GM18505 (cell line): ENCODE measurements around the gene STX2.
"Not testable (repeated sequence)": the region's sequence is repeated elsewhere in the genome, so short reads cannot be mapped to it uniquely, and the experiment has no call there.

Experiments used
- ATAC-seq: cut with Tn5 transposase; IDR thresholded peaks from one replicate; pipeline ENCODE4 v1.9.1; 2021; ENCODE audit not compliant: unreplicated experiment
- POLR2A ChIP-seq: IDR thresholded peaks from 4 replicates; pipeline ENCODE4 v1.6.1; 2011; ENCODE audit warnings: borderline replicate concordance; ENCODE audit not compliant: insufficient read depth, insufficient read length; ENCODE audit errors: extremely low read depth

The STX2 gene

DNA sequence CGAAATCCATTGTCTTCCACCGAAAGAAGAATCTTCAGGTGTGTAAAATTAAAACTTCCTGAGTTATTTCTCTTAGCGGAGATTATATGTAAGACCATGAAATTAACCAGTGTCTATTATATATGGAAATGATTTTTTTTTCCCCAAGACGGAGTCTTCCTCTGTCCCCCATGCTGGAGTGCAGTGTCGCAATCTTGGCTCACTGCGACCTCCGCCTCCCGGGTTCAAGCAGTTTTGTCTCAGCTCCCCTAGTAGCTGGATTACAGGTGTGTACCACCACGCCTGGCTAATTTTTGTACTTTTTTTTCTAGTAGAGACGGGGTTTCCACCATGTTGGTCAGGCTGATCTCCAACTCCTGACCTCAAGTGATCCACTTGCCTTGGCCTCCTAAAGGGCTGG lies 35.6 kb upstream of the STX2 start:
- TF ChIP-seq POLR2A, result no peak
- ATAC-seq, result no peak

DNA sequence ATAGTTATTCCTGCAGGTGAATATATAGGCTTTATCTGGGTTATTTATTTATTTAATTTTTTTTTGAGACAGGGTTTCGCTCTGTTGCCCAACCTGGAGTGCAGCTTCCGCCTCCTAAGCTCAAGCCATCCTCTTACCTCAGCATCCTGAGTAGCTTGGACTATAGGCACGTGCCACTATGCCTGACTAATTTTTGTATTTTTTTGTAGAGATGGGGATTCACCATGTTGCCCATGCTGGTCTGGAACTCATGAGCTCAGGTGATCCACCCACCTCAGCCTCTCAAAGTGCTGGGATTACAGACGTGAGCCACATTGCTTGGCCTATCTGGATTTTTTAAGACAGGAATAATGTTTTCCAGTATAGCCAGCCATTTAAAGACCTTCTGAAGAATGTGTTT lies 34.8 kb upstream of the STX2 start:
- ATAC-seq, result no peak
- no peak for TF ChIP-seq POLR2A

DNA sequence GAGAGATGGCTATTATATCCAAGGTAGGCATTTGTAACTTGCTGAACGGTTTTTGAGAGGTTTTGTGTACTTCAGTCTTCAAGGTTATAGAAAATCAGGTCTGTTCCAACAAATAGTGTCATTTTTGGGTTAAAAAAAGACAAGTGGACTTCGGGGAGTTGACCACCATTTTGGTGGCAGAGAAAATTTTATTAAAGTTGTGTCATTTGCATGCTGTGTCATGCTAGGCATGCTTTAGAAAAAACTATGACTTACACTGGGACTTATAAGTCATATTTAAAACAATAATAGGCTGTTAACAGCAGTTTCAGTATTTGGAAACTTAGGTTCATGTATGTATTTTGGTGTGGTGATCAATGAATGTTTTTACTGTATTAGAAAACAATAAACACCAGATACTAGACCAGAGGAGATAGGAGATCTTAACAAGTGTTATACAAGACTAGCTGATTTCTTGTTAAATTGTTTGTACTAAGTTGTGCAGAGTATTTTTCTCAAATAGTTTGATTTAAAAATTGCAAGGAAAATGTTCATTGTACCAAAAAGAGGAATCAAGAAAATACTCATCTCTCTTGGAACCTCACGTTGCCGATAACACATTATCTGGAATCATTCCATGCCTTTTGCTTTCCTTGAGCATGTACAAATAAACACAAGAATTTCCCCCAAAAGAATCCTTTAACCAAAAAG lies 34.2 kb upstream of the STX2 start:
- no peak for TF ChIP-seq POLR2A
- no peak for ATAC-seq

DNA sequence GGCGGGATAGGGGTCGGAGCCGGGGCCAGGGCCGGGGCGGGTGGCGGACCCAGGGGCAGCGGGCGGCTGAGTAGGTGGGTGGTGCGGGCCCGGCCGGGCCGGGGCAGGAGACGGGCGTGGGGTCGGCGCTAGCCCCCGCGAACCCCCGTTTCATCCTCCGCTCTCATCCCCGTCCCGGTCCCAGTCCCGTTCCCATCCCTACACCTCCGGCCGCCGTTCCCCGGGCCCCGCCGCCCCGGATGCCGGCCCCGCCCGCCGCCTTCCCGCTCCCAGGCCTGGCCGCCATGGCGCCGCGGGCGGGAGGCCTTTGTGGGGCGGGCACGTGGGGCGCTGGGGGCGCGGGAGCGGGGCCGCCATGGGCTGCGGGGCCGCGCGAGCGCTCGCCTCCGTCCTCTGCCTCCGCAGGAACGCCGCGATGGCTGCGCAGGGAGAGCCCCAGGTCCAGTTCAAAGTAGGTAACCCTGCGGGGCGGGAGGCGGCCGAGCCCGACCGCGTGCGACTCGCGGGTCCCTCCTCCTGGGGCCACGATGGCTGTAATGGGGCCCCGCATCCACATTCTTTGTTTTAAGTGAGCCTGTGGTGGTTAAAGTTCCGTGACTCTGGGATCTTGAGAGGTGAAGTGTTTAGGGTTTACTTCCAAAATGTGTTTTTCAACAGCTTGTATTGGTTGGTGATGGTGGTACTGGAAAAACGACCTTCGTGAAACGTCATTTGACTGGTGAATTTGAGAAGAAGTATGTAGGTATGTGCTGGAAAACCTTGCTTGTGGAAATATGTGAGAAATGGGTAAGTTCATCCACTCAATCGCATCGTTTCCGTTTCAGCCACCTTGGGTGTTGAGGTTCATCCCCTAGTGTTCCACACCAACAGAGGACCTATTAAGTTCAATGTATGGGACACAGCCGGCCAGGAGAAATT lies 33.4 kb upstream of the STX2 start:
- TF ChIP-seq POLR2A, result no peak
- ATAC-seq, result peak; percentile 35

DNA sequence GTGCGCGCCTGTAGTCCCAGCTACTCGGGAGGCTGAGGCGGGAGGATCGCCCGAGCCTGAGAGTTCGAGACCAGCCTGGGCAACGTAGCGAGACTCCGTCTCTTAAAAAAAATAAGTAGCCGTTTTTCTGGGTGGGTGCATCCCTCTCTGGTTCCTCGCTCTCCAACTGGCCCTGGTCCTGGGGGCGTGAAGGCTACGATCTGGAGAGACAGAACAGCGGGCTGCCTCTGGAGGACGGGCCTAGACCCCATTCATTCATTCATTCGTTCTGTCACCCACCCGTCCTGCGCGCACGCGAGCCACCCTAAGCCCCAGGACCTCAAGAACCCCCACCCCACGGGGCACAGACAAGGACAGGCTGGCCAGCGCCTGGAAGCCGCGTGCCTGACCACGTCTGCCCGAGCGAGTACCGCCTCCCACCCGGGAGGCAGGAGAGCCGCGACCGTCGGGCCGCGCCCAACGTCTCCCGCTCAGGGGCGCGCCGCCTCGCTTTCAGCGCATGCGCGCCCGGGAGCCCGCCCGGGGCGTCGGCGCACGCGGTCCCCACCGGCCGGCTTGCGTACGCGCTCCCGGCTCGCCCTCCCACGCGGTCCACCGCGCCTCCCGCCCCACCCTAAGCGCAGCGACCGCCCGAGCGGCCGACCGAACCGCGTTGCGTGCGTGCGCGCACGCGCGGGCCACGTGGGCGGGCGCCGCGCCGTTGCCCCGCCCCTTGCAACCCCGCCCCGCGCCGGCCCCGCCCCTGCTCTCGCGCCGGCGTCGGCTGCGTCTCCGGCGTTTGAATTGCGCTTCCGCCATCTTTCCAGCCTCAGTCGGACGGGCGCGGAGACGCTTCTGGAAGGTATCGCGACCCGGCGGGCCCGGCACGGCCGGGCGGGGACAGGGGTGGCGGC lies 32.5 kb upstream of the STX2 start, which contains the start of gene RAN:
Gene RAN, plus strand, starts transcription at position 781 of the 893 bp plus-strand sequence. CDS start 528 bp downstream, outside the sequence.
- peak; percentile 68 for ATAC-seq
- TF ChIP-seq POLR2A, result peak; percentile 90

DNA sequence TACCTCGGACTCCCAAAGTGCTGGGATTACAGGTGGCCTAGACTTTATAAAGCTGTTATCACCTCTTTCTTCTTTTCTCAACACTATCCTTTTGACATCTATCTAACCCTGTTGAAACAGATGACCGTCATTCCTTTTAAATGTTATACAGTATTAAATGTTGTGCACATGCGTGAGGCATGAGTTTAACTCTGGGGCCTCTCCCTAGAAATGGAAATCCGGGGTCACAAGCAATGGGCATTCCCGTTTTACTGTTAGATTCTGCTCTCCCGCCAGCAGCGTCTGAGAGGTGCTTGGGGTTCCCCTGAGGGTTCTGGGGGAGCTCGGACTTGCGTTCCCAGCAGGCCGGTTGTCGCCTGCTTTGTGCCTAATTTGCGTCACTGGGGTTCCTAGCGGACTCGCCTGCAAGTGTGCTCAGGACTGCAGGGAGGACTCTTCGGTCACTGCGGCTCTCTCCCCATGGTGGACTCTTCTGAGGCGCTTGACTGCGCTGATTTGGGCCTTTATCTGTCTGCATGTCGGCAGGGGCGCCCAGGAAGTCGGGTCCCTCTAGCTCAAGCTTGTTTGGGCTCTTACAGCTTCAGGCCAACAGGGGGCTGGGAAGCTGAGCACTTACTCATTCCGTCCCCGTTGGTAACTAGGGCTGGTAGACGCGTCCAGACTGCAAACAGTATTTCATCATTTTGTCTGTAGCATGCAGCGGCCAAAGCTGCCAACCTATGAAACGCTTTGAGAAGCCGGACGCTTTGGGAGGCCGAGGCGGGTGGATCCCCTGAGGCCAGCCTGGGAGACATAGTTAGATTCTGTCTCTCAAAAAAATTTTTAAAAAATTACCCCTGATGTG lies 31.6 kb upstream of the STX2 start:
- peak; percentile 72 for TF ChIP-seq POLR2A
- ATAC-seq, result peak; percentile 33

DNA sequence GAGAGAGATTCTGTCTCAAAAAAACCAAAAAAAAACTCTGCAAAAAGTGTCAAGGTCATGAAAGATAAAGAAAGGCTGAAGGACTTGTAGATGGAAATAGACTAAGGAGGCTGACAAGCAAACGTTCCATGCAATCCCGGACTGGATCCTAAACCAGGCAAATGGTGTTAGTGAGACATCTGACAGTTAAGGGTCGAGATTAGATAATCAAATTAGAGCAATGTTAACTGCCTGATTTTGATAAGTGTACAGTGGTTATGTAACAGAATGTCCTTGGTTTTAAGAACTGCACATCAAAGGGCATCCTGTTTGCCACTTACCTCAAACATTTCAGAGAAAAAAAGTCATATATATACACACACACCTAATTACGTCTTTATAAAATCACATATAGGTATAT lies 29.4 kb upstream of the STX2 start:
- ATAC-seq, result no peak
- TF ChIP-seq POLR2A, result no peak

DNA sequence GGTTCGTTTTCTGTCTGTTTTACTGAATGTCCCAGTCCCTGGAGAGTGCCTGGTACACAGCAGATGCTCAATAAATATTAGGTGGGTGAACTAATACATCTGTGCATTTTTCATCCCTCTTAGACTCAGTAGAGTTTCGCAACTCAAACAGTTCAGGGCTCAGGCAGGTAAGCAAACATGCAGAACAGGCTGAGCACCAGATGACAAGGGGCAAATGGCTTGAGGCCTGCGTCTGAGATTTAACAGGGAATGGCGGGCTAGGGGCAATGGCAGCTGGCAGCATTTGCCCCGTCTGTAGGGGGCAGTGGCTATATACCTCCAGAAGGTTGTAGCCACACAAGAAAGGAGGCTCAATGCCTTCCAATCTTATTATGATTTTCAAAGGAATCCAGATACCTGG lies 24.2 kb upstream of the STX2 start:
- no peak for TF ChIP-seq POLR2A
- ATAC-seq, result no peak

DNA sequence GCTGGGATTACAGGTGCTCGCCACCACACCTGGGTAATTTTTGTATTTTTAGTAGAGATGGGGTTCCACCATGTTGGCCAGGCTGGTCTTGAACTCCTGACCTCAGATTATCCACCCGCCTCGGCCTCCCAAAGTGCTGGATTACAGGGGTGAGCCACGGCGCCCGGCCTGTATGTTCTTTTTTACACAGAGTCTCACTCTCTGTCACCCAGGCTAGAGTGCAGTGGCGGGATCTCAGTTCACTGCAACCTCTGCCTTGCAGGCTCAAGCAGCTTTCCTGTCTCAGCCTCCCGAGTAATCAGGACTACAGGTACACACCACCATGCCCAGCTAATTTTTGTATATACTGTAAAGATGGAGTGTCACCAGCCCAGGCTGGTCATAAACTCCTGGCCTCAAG lies 23.7 kb upstream of the STX2 start:
- not testable (repeated sequence) for ATAC-seq

DNA sequence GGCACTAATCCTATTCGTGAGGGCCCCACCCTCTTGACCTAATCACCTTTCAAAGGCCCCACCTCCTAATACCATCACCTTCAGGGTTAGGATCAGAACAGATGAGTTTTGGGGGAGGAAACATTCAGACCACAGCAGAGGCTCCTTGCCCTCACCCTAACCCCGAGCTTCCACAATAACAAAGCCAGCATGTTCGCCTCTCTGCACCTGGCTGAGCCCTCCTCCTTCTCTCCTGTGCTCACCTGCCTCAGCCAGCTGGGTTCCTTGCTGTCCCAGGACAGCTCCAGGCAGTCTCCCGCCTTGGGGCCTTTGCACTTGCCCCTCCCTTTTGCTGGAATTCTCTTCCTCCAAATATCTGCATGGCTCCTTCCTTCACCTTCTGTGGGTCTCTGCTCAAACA lies 23.1 kb upstream of the STX2 start:
- TF ChIP-seq POLR2A, result no peak
- no peak for ATAC-seq

DNA sequence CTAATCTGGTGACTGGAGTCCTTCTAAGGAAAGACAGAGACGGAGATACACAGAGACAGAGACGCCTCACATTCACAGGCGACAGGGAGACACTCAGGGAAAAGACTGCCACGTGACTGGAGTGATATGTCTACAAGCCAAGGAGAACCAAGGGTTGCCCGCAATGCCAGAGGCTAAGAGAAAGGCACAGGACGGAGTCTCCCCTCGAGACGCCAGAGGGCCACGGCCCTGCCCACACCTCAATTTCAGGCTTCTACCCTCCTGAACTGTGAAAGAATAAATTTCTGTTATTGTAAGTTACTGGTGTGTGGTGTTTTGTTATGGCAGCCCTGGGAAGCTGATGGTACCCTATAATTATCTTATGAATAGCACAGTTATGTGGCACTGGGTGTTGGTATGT lies 21.3 kb upstream of the STX2 start:
- ATAC-seq, result no peak
- TF ChIP-seq POLR2A, result no peak

DNA sequence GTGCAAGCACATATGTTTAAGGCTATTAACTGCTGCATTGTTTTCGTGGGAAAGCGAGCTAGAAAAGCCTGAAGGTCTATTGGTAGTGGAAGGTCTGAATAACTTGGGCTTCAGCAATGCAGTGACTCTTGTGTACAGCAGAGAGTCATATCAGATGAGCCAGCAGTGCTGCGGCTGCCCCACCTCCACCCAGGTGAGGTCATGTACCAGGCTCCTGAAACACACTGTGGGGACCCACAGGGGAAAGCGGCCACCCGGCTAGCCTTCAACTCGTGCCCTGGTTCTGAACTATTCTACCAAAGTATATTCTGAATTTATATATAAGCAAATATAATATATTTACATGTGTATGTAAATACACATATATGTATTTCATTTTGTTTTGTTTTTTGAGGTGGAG lies 20.1 kb upstream of the STX2 start:
- no peak for TF ChIP-seq POLR2A

More for the DNA sequence above, 20.1 kb upstream of the STX2 start:
- no peak for ATAC-seq
